GM23338 (cell line): ENCODE measurements around the gene MARCHF10. TPM values are rescaled to one million over a fixed set of nuclear protein-coding genes. Genes with fewer than 3 reads are reported as not detected.
"Not testable (repeated sequence)": the region's sequence is repeated elsewhere in the genome, so short reads cannot be mapped to it uniquely, and the experiment has no call there.

Experiments
- ATAC-seq: fragments of 200-7000 bp; cut with Tn5 transposase; 3 replicates; pipeline ENCODE4 v1.9.1; 2020
- DNase-seq: peaks from one replicate; pipeline ENCODE4 v3.0.0-alpha.2; 2015; ENCODE audit warnings: low spot score
- H2AFZ ChIP-seq: fragments of 200-600 bp; sonication (generic); 2 replicates; pipeline ENCODE4 v1.8.0; 2016; ENCODE audit warnings: antibody characterized with exemption, mild to moderate bottlenecking, moderate library complexity
- H3F3A ChIP-seq: fragments of 200-600 bp; sonication (generic); replicated peaks from 2 replicates; pipeline ENCODE4 v1.8.0; 2017; ENCODE audit warnings: antibody characterized with exemption, mixed run types, low read depth
- H3K27ac ChIP-seq: fragments of 200-600 bp; sonication (generic); 2 replicates; pipeline ENCODE4 v1.6.1; 2016; ENCODE audit warnings: low read depth
- H3K27me3 ChIP-seq: fragments of 200-600 bp; sonication (generic); 2 replicates; pipeline ENCODE4 v1.8.0; 2016; ENCODE audit warnings: mild to moderate bottlenecking, mixed run types, moderate library complexity; ENCODE audit not compliant: insufficient read depth
- H3K36me3 ChIP-seq: fragments of 200-600 bp; sonication (generic); 2 replicates; pipeline ENCODE4 v1.8.0; 2016; ENCODE audit warnings: mild to moderate bottlenecking; ENCODE audit not compliant: insufficient read depth
- H3K4me1 ChIP-seq: fragments of 200-600 bp; sonication (generic); 2 replicates; pipeline ENCODE4 v1.8.0; 2016; ENCODE audit warnings: mild to moderate bottlenecking, moderate library complexity; ENCODE audit not compliant: insufficient read depth
- H3K4me2 ChIP-seq: fragments of 200-600 bp; sonication (generic); 2 replicates; pipeline ENCODE4 v1.7.1; 2017; ENCODE audit warnings: mixed run types
- H3K4me3 ChIP-seq: fragments of 200-600 bp; sonication (generic); 2 replicates; pipeline ENCODE4 v1.6.1; 2016; ENCODE audit warnings: mixed run types
- H3K79me2 ChIP-seq: fragments of 200-600 bp; sonication (generic); replicated peaks from 2 replicates; pipeline ENCODE4 v1.8.0; 2017; ENCODE audit warnings: mild to moderate bottlenecking; ENCODE audit not compliant: insufficient read depth
- H3K9me2 ChIP-seq: fragments of 200-600 bp; sonication (generic); 2 replicates; pipeline ENCODE4 v1.8.0; 2017; ENCODE audit not compliant: insufficient read depth
- H4K20me1 ChIP-seq: fragments of 200-600 bp; sonication (generic); replicated peaks from 2 replicates; pipeline ENCODE4 v1.8.0; 2017; ENCODE audit warnings: mild to moderate bottlenecking; ENCODE audit not compliant: insufficient read depth
- H3K27ac Mint-ChIP-seq: 2 replicates; pipeline ENCODE4 v1.8.0; 2020; ENCODE audit warnings: inconsistent platforms, mild to moderate bottlenecking, moderate library complexity, mixed read lengths
- H3K27me3 Mint-ChIP-seq: 3 replicates; pipeline ENCODE4 v1.8.0; 2022; ENCODE audit warnings: low read depth, mild to moderate bottlenecking, moderate library complexity, mixed read lengths, inconsistent platforms; ENCODE audit not compliant: insufficient read depth, poor library complexity
- H3K36me3 Mint-ChIP-seq: 3 replicates; pipeline ENCODE4 v1.8.0; 2021; ENCODE audit warnings: low read depth, mild to moderate bottlenecking, inconsistent platforms, moderate library complexity, mixed read lengths
- H3K4me1 Mint-ChIP-seq: 3 replicates; pipeline ENCODE4 v1.8.0; 2020; ENCODE audit warnings: mild to moderate bottlenecking, inconsistent platforms, mixed read lengths
- H3K4me3 Mint-ChIP-seq: 3 replicates; pipeline ENCODE4 v1.8.0; 2021; ENCODE audit warnings: moderate library complexity, mild to moderate bottlenecking, inconsistent platforms, mixed read lengths
- H3K9me3 Mint-ChIP-seq: 3 replicates; pipeline ENCODE4 v1.8.0; 2020; ENCODE audit warnings: moderate library complexity, mild to moderate bottlenecking, inconsistent platforms, mixed read lengths
- CREB1 ChIP-seq: fragments of 250-450 bp; sonication (Bioruptor Pico); IDR thresholded peaks from 2 replicates; pipeline ENCODE4 v1.5.0; 2020; ENCODE audit warnings: low read depth, mild to moderate bottlenecking, moderate library complexity
- JUNB ChIP-seq: IDR thresholded peaks from one replicate; pipeline ENCODE4 v1.6.1; 2016; ENCODE audit warnings: antibody characterized with exemption; ENCODE audit not compliant: unreplicated experiment
- NANOG ChIP-seq: IDR thresholded peaks from 2 replicates; pipeline ENCODE4 v1.6.1; 2016; ENCODE audit warnings: antibody characterized with exemption, borderline replicate concordance
- STAT1 ChIP-seq: IDR thresholded peaks from one replicate; pipeline ENCODE4 v1.6.1; 2016; ENCODE audit warnings: antibody characterized with exemption; ENCODE audit not compliant: unreplicated experiment
- ZNF331 ChIP-seq: fragments of 250-450 bp; sonication (Bioruptor Pico); IDR thresholded peaks from 2 replicates; pipeline ENCODE4 v1.5.0; 2020; ENCODE audit warnings: low read depth, mild to moderate bottlenecking, moderate library complexity
- polyA plus RNA-seq: library from polyadenylated mRNA; unstranded; fragments of >200 nt; fragmentation: Nextera tagmentation; extraction: Ambion mirVana; gene quantifications from 2 replicates; pipeline ENCODE4 v1.2.1, GENCODE V29; 2016
- total RNA-seq: library from RNA; depleted of rRNA; stranded (reverse); fragments of >200 nt; shearing (Covaris generic); gene quantifications from 2 replicates; pipeline ENCODE4 v1.2.3, GENCODE V29; 2014
- TF ChIP-seq, protein P1 (sequence below): IDR thresholded peaks from one replicate; pipeline ENCODE4 v1.6.1; 2018; ENCODE audit warnings: antibody characterized with exemption; ENCODE audit not compliant: unreplicated experiment
- TF ChIP-seq, protein P2 (sequence below): fragments of 250-450 bp; sonication (Bioruptor Pico); IDR thresholded peaks from 2 replicates; pipeline ENCODE4 v1.5.0; 2020; ENCODE audit warnings: mild to moderate bottlenecking, moderate library complexity

MARCHF10 gene
- total and polyA plus RNA-seq, 2 experiments from 2014 or later, result 0.50 TPM; not detected in 1

- H3K4me3 Mint-ChIP-seq, H3F3A ChIP-seq, H3K27me3 Mint-ChIP-seq, H4K20me1 ChIP-seq, H2AFZ ChIP-seq, H3K9me2 ChIP-seq, H3K4me1 ChIP-seq, H3K27me3 ChIP-seq, H3K4me3 ChIP-seq, H3K4me2 ChIP-seq, DNase-seq, H3K36me3 Mint-ChIP-seq, H3K79me2 ChIP-seq, H3K27ac ChIP-seq, ATAC-seq, H3K36me3 ChIP-seq, H3K27ac Mint-ChIP-seq, H3K9me3 Mint-ChIP-seq: not testable (repeated sequence)
- peaks cover 11% of the 10 kb centered on the region for H3K4me1 Mint-ChIP-seq
These were observed 109.7 kb downstream of the MARCHF10 start for GRCh38 chr17:62698459-62698858.

DNA sequence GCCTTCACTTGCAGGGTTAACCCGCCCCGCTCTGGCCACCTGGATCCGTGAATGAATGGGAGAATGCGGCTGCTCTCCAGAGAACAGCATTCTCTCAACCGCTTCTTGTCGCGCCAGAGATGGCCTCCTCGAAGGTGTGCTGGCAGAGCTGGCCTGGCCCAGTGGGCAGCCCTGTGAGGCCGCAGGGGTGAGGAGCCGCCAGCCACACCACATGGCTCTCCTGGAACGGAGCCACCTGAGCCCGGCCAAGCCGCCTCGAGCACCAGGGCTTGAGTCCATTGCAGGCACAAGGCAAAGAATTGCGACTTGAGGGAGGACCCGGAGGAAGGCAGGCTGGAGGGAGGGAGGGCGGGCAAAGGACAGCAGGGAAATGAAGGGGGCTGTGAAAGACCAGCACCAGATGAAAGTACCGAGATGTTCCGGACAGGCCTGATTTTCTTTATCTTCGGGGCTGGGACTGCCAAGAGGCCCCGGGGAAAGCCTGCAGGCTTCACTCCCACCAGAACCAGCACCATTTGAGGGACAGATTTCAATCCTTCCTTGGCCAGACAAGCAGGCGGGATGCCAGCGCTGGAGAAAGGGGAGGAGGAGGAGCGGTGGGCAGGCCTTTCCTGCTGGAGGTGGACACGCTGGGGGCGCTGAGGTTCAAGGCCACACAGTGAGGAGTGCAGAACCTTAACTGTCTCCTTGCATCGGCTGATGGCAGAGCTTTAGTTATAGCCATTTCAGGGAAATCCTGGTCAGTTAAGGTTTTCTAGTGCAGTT is 111.2 kb downstream of the MARCHF10 start:
- no peak overlapping the region for H3K4me3 Mint-ChIP-seq
- Histone ChIP-seq H3F3A (no peaks in the 10 kb centered on the region), H2AFZ (peak overlapping the region; percentile 76), H3K9me2 (no peaks in the 10 kb centered on the region), H3K27ac (no peak overlapping the region), H3K4me3 (no peak overlapping the region), H3K27me3 (no peaks in the 10 kb centered on the region), H3K36me3 (no peaks in the 10 kb centered on the region), H4K20me1 (no peaks in the 10 kb centered on the region), H3K4me2 (no peak overlapping the region), H3K4me1 (peaks cover 4% of the 10 kb centered on the region; the same call in 1 of the 2 replicates), H3K79me2 (no peaks in the 10 kb centered on the region)
- no peaks in the 10 kb centered on the region; the same call in 2 of the 3 replicates for H3K9me3 Mint-ChIP-seq
- H3K36me3 Mint-ChIP-seq, result no peaks in the 10 kb centered on the region
- H3K4me1 Mint-ChIP-seq, result peaks cover 16% of the 10 kb centered on the region
- TF ChIP-seq NANOG (no peak), STAT1 (no peak), CREB1 (no peak)
- TF ChIP-seq, protein P1, sequence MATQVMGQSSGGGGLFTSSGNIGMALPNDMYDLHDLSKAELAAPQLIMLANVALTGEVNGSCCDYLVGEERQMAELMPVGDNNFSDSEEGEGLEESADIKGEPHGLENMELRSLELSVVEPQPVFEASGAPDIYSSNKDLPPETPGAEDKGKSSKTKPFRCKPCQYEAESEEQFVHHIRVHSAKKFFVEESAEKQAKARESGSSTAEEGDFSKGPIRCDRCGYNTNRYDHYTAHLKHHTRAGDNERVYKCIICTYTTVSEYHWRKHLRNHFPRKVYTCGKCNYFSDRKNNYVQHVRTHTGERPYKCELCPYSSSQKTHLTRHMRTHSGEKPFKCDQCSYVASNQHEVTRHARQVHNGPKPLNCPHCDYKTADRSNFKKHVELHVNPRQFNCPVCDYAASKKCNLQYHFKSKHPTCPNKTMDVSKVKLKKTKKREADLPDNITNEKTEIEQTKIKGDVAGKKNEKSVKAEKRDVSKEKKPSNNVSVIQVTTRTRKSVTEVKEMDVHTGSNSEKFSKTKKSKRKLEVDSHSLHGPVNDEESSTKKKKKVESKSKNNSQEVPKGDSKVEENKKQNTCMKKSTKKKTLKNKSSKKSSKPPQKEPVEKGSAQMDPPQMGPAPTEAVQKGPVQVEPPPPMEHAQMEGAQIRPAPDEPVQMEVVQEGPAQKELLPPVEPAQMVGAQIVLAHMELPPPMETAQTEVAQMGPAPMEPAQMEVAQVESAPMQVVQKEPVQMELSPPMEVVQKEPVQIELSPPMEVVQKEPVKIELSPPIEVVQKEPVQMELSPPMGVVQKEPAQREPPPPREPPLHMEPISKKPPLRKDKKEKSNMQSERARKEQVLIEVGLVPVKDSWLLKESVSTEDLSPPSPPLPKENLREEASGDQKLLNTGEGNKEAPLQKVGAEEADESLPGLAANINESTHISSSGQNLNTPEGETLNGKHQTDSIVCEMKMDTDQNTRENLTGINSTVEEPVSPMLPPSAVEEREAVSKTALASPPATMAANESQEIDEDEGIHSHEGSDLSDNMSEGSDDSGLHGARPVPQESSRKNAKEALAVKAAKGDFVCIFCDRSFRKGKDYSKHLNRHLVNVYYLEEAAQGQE, result no peak
- no peak for DNase-seq
- no peak overlapping the region for H3K27ac Mint-ChIP-seq
- no peak for ATAC-seq
- peaks cover 8% of the 10 kb centered on the region for H3K27me3 Mint-ChIP-seq

DNA sequence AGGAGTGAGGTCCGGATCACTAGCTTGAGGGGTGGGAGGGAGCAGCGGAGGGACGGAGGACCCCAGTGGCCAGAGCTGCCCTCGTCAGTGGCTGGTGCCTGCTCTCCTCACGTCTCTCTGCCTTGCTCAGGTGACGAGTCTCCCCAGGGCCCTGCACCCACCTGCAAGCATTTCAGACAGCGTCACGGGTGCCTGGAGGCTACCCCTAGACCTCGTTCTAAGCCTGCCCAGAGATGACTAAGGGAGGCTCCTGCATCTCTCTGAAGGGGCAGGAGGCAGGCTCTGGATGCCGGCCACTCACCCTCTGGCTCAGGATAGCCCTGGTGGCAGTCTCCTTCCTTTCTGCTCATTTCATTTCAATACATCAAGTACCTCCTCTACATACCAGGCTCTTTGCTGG is 111.9 kb downstream of the MARCHF10 start:
- H3K27me3 Mint-ChIP-seq, result peaks cover 8% of the 10 kb centered on the region
- no peaks in the 10 kb centered on the region for H3K9me2 ChIP-seq
- no peak overlapping the region for H3K4me2 ChIP-seq
- H3K4me3 ChIP-seq, result no peak overlapping the region
- H3K4me1 Mint-ChIP-seq, result peaks cover 16% of the 10 kb centered on the region
- H3F3A ChIP-seq, result no peaks in the 10 kb centered on the region
- no peak for DNase-seq
- no peak overlapping the region for H3K4me3 Mint-ChIP-seq
- H3K36me3 ChIP-seq, result no peaks in the 10 kb centered on the region
- no peaks in the 10 kb centered on the region; the same call in 2 of the 3 replicates for H3K9me3 Mint-ChIP-seq
- no peak for ATAC-seq
- no peaks in the 10 kb centered on the region for H3K36me3 Mint-ChIP-seq
- H3K4me1 ChIP-seq, result peaks cover 4% of the 10 kb centered on the region; the same call in 1 of the 2 replicates
- H3K79me2 ChIP-seq, result no peaks in the 10 kb centered on the region
- H3K27ac Mint-ChIP-seq, result no peak overlapping the region
- H3K27ac ChIP-seq, result no peak overlapping the region
- no peaks in the 10 kb centered on the region for H4K20me1 ChIP-seq
- H2AFZ ChIP-seq, result peak overlapping the region; percentile 74; the same call in 1 of the 2 replicates
- H3K27me3 ChIP-seq, result no peaks in the 10 kb centered on the region
- TF ChIP-seq ZNF331 (CRISPR knock-in tag) (no peak), JUNB (no peak)
- TF ChIP-seq, protein P2, sequence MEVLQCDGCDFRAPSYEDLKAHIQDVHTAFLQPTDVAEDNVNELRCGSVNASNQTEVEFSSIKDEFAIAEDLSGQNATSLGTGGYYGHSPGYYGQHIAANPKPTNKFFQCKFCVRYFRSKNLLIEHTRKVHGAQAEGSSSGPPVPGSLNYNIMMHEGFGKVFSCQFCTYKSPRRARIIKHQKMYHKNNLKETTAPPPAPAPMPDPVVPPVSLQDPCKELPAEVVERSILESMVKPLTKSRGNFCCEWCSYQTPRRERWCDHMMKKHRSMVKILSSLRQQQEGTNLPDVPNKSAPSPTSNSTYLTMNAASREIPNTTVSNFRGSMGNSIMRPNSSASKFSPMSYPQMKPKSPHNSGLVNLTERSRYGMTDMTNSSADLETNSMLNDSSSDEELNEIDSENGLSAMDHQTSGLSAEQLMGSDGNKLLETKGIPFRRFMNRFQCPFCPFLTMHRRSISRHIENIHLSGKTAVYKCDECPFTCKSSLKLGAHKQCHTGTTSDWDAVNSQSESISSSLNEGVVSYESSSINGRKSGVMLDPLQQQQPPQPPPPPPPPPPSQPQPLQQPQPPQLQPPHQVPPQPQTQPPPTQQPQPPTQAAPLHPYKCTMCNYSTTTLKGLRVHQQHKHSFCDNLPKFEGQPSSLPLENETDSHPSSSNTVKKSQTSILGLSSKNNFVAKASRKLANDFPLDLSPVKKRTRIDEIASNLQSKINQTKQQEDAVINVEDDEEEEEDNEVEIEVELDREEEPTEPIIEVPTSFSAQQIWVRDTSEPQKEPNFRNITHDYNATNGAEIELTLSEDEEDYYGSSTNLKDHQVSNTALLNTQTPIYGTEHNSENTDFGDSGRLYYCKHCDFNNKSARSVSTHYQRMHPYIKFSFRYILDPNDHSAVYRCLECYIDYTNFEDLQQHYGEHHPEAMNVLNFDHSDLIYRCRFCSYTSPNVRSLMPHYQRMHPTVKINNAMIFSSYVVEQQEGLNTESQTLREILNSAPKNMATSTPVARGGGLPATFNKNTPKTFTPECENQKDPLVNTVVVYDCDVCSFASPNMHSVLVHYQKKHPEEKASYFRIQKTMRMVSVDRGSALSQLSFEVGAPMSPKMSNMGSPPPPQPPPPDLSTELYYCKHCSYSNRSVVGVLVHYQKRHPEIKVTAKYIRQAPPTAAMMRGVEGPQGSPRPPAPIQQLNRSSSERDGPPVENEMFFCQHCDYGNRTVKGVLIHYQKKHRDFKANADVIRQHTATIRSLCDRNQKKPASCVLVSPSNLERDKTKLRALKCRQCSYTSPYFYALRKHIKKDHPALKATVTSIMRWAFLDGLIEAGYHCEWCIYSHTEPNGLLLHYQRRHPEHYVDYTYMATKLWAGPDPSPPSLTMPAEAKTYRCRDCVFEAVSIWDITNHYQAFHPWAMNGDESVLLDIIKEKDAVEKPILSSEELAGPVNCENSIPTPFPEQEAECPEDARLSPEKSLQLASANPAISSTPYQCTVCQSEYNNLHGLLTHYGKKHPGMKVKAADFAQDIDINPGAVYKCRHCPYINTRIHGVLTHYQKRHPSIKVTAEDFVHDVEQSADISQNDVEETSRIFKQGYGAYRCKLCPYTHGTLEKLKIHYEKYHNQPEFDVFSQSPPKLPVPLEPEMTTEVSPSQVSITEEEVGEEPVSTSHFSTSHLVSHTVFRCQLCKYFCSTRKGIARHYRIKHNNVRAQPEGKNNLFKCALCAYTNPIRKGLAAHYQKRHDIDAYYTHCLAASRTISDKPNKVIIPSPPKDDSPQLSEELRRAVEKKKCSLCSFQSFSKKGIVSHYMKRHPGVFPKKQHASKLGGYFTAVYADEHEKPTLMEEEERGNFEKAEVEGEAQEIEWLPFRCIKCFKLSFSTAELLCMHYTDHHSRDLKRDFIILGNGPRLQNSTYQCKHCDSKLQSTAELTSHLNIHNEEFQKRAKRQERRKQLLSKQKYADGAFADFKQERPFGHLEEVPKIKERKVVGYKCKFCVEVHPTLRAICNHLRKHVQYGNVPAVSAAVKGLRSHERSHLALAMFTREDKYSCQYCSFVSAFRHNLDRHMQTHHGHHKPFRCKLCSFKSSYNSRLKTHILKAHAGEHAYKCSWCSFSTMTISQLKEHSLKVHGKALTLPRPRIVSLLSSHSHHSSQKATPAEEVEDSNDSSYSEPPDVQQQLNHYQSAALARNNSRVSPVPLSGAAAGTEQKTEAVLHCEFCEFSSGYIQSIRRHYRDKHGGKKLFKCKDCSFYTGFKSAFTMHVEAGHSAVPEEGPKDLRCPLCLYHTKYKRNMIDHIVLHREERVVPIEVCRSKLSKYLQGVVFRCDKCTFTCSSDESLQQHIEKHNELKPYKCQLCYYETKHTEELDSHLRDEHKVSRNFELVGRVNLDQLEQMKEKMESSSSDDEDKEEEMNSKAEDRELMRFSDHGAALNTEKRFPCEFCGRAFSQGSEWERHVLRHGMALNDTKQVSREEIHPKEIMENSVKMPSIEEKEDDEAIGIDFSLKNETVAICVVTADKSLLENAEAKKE (CRISPR knock-in tag), result no peak
